ENCODE results near the gene LRRC27.

DNA sequence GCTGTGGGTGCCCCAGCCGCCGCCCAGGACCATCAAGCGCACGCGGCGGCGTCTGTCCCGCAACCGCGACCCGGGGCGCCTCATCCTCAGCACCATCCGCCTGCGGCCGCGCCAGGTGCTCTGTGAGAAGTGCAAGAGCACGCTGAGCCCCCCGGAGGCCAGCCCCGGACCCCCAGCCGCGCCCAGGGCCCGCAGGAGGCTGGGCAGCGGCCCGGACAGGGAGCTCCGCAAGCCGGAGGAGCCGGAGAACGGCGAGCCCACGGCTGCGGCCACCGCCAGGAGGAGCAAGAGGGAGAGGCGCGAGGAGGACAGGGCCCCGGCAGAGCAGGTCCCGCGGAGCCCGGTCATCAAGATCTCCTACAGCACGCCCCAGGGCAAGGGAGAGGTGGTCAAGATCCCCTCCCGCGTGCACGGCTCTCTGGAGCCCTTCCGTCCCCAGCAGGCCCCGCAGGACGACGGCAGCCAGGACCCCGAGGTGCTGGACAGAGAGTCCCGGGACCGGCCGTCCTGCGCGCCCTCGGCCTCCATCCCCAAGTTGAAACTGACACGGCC lies 73.0 kb downstream of the LRRC27 start:
- TF ChIP-seq RAD21 (IDR thresholded peaks at IDR 0.05; ENCODE audit: low read depth) (no peak), ZBTB7A (IDR thresholded peaks at IDR 0.05; ENCODE audit: low read depth) (no peak; the same call in 1 of the 2 replicates)
- TF ChIP-seq, protein P1, sequence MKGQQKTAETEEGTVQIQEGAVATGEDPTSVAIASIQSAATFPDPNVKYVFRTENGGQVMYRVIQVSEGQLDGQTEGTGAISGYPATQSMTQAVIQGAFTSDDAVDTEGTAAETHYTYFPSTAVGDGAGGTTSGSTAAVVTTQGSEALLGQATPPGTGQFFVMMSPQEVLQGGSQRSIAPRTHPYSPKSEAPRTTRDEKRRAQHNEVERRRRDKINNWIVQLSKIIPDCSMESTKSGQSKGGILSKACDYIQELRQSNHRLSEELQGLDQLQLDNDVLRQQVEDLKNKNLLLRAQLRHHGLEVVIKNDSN (IDR thresholded peaks at IDR 0.05) = no peak
- TF ChIP-seq, protein P2, sequence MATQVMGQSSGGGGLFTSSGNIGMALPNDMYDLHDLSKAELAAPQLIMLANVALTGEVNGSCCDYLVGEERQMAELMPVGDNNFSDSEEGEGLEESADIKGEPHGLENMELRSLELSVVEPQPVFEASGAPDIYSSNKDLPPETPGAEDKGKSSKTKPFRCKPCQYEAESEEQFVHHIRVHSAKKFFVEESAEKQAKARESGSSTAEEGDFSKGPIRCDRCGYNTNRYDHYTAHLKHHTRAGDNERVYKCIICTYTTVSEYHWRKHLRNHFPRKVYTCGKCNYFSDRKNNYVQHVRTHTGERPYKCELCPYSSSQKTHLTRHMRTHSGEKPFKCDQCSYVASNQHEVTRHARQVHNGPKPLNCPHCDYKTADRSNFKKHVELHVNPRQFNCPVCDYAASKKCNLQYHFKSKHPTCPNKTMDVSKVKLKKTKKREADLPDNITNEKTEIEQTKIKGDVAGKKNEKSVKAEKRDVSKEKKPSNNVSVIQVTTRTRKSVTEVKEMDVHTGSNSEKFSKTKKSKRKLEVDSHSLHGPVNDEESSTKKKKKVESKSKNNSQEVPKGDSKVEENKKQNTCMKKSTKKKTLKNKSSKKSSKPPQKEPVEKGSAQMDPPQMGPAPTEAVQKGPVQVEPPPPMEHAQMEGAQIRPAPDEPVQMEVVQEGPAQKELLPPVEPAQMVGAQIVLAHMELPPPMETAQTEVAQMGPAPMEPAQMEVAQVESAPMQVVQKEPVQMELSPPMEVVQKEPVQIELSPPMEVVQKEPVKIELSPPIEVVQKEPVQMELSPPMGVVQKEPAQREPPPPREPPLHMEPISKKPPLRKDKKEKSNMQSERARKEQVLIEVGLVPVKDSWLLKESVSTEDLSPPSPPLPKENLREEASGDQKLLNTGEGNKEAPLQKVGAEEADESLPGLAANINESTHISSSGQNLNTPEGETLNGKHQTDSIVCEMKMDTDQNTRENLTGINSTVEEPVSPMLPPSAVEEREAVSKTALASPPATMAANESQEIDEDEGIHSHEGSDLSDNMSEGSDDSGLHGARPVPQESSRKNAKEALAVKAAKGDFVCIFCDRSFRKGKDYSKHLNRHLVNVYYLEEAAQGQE (IDR thresholded peaks at IDR 0.05; ENCODE audit: low read depth) = no peak
